RWPE1 (cell line): ENCODE measurements around the gene MORC3.
A peak's percentile ranks its signal among the peaks of the same experiment; 100 is the strongest.
"Not testable (repeated sequence)": the region's sequence is repeated elsewhere in the genome, so short reads cannot be mapped to it uniquely, and the experiment has no call there.

ENCODE experiments used
- CTCF ChIA-PET: fragments of 350-600 bp; sonication (Branson Sonifier 250); formaldehyde crosslinking; extraction: SDS; loops from one replicate; lab custom pipeline; 2021; lab: Yijun Ruan, JAX
- POLR2A ChIA-PET: fragments of 400-600 bp; formaldehyde crosslinking; extraction: SDS; loops from one replicate; lab custom pipeline; 2020; ENCODE audit warnings: antibody characterized with exemption; ENCODE audit not compliant: low non-redundant PET; lab: Yijun Ruan, JAX
- DNase-seq: peaks from one replicate; pipeline ENCODE4 v3.0.0; 2012; ENCODE audit warnings: low spot score
- H3K27ac ChIP-seq: fragments of 450-650 bp; 2 replicates; pipeline ENCODE4 v1.5.1; 2017
- CTCF ChIP-seq: fragments of 450-650 bp; conservative IDR thresholded peaks from 2 replicates; pipeline ENCODE4 v1.5.1; 2017; ENCODE audit warnings: low read depth, mild to moderate bottlenecking

The MORC3 gene

GRCh38 chr21:36359185-36359584, 39.2 kb downstream of the MORC3 start:
- no peak for DNase-seq
- no peak overlapping the region for H3K27ac ChIP-seq
- ChIA-PET CTCF (no interaction called here), POLR2A (interaction anchor here (0.6 to 0.7 kb wide), 5 partner anchors 8 to 101 kb away, joined by 4 to 11 read pairs (median 6); no protein-coding TSS in a partner anchor)
- no peak for TF ChIP-seq CTCF

GRCh38 chr21:36369064-36369685, 49.2 kb downstream of the MORC3 start:
- TF ChIP-seq CTCF: no peak
- H3K27ac ChIP-seq: no peak overlapping the region
- POLR2A ChIA-PET: no interaction called here
- DNase-seq: no peak
- CTCF ChIA-PET: no interaction called here

GRCh38 chr21:36375994-36376393, 56.0 kb downstream of the MORC3 start:
- no peak overlapping the region for H3K27ac ChIP-seq
- POLR2A ChIA-PET: no interaction called here
- CTCF ChIA-PET: no interaction called here
- DNase-seq: no peak
- no peak for TF ChIP-seq CTCF

GRCh38 chr21:36377391-36377842, 57.4 kb downstream of the MORC3 start:
- ChIA-PET CTCF (no interaction called here), POLR2A (no interaction called here)
- no peak for DNase-seq
- H3K27ac ChIP-seq: no peak overlapping the region
- no peak for TF ChIP-seq CTCF

GRCh38 chr21:36379251-36379650, 59.3 kb downstream of the MORC3 start:
- POLR2A ChIA-PET: no interaction called here

GRCh38 chr21:36381841-36382589, 62.0 kb downstream of the MORC3 start:
- POLR2A ChIA-PET: no interaction called here
- TF ChIP-seq CTCF: no peak

More at GRCh38 chr21:36379251-36379650, 59.3 kb downstream of the MORC3 start:
- TF ChIP-seq CTCF: no peak
- H3K27ac ChIP-seq: peak overlapping the region; percentile 29; the same call in 1 of the 2 replicates
- CTCF ChIA-PET: interaction anchor here (0.6 to 0.9 kb wide), 2 partner anchors 45 to 237 kb away, joined by 4 to 5 read pairs; no protein-coding TSS in a partner anchor
- DNase-seq: no peak

GRCh38 chr21:36382722-36383121, 62.7 kb downstream of the MORC3 start:
- POLR2A ChIA-PET, CTCF ChIA-PET, DNase-seq: not testable (repeated sequence)

More at GRCh38 chr21:36381841-36382589, 62.0 kb downstream of the MORC3 start:
- no peak overlapping the region; the same call in 1 of the 2 replicates for H3K27ac ChIP-seq
- DNase-seq: peak; percentile 20
- CTCF ChIA-PET: interaction anchor here (0.5 kb wide), 1 partner anchor 38 kb away, joined by 4 read pairs; no protein-coding TSS in a partner anchor

More at GRCh38 chr21:36382722-36383121, 62.7 kb downstream of the MORC3 start:
- H3K27ac ChIP-seq: peak overlapping the region; percentile 20; the same call in 1 of the 2 replicates
